Loucy (cell line): ENCODE measurements around the gene ZNF81.

Experiments used
- H2AFZ ChIP-seq: fragments of 200-600 bp; sonication (generic); 2 replicates; pipeline ENCODE4 v1.6.0; 2016; ENCODE audit warnings: antibody characterized with exemption, mild to moderate bottlenecking, low read length, moderate library complexity
- H3F3A ChIP-seq: fragments of 200-600 bp; 2 replicates; pipeline ENCODE4 v1.6.0; 2016; ENCODE audit warnings: antibody characterized with exemption, low read depth, mild to moderate bottlenecking
- H3K27me3 ChIP-seq: fragments of 200-600 bp; sonication (generic); 2 replicates; pipeline ENCODE4 v1.6.1; 2014; ENCODE audit warnings: low read length, mild to moderate bottlenecking; ENCODE audit not compliant: insufficient read depth, poor library complexity, severe bottlenecking
- H3K36me3 ChIP-seq: fragments of 200-600 bp; sonication (generic); 2 replicates; pipeline ENCODE4 v1.6.1; 2016; ENCODE audit warnings: low read length; ENCODE audit not compliant: insufficient read depth
- H3K4me1 ChIP-seq: fragments of 200-600 bp; sonication (generic); 2 replicates; pipeline ENCODE4 v1.5.1; 2014; ENCODE audit warnings: low read length, mild to moderate bottlenecking; ENCODE audit not compliant: insufficient read depth, poor library complexity, severe bottlenecking
- H3K4me2 ChIP-seq: fragments of 200-600 bp; sonication (generic); 2 replicates; pipeline ENCODE4 v1.6.0; 2014; ENCODE audit warnings: antibody characterized with exemption, low read length, low read depth, mild to moderate bottlenecking; ENCODE audit not compliant: poor library complexity, severe bottlenecking
- H3K4me3 ChIP-seq: fragments of 200-600 bp; sonication (generic); 2 replicates; pipeline ENCODE4 v1.5.1; 2014; ENCODE audit warnings: low read length, mild to moderate bottlenecking, mixed read lengths; ENCODE audit not compliant: poor library complexity, severe bottlenecking
- H3K79me2 ChIP-seq: fragments of 200-600 bp; sonication (generic); 2 replicates; pipeline ENCODE4 v1.6.1; 2014; ENCODE audit warnings: low read length; ENCODE audit not compliant: insufficient read depth
- H3K9ac ChIP-seq: fragments of 200-600 bp; sonication (generic); 2 replicates; pipeline ENCODE4 v1.6.0; 2014; ENCODE audit warnings: mild to moderate bottlenecking, low read depth, low read length, moderate library complexity; ENCODE audit not compliant: poor library complexity, severe bottlenecking
- H3K9me2 ChIP-seq: fragments of 200-600 bp; sonication (generic); replicated peaks from 2 replicates; pipeline ENCODE4 v1.6.1; 2016; ENCODE audit warnings: low read depth, low read length, mixed read lengths
- H3K9me3 ChIP-seq: fragments of 200-600 bp; sonication (generic); 2 replicates; pipeline ENCODE4 v1.6.1; 2014; ENCODE audit warnings: mild to moderate bottlenecking, antibody characterized with exemption, low read length, low read depth; ENCODE audit not compliant: insufficient read depth
- H4K20me1 ChIP-seq: fragments of 200-600 bp; sonication (generic); 2 replicates; pipeline ENCODE4 v1.6.0; 2014; ENCODE audit warnings: antibody characterized with exemption, low read length, mild to moderate bottlenecking; ENCODE audit not compliant: insufficient read depth, poor library complexity, severe bottlenecking
- EZH2phosphoT487 ChIP-seq: fragments of 200-600 bp; IDR thresholded peaks from 2 replicates; pipeline ENCODE4 v1.6.1; 2018; ENCODE audit warnings: antibody characterized with exemption, mild to moderate bottlenecking, moderate library complexity, borderline replicate concordance
- TF ChIP-seq, protein P1 (sequence below): fragments of 200-600 bp; sonication (generic); conservative IDR thresholded peaks from 2 replicates; pipeline ENCODE4 v1.5.1; 2014; ENCODE audit warnings: mild to moderate bottlenecking, antibody characterized with exemption, low read length

ZNF81 gene

DNA sequence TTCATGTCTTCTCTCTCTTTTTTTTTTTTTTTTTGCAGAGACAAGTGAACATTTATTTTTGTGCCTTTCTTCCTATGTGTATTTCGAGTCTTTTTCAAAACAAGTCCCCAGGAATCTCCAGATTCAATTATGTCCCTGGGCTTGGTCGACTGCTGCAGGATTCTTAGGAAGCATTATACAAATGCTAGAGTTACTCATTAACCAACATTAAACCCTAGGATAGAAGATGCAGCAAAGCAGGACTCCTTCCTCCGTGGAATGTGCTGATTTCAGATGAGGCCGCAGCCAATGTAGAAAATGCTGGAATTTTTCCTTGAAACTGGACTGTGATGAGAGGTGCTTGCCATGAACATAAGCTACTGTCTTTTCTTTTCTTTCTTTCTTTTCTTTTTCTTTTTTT, 3.4 kb downstream of the ZNF81 start:
- Histone ChIP-seq H3K9me3 (no peaks in the 10 kb centered on the region), H3K9me2 (no peaks in the 10 kb centered on the region), H2AFZ (no peak overlapping the region), H3K27me3 (no peaks in the 10 kb centered on the region), H3K9ac (no peak overlapping the region), H3K4me3 (no peak overlapping the region), H3K4me1 (peaks cover 13% of the 10 kb centered on the region), H4K20me1 (no peaks in the 10 kb centered on the region), H3K4me2 (no peak overlapping the region), H3K79me2 (peaks cover 19% of the 10 kb centered on the region; the same call in 1 of the 2 replicates), H3K36me3 (no peaks in the 10 kb centered on the region), H3F3A (no peaks in the 10 kb centered on the region)
- no peak for TF ChIP-seq EZH2phosphoT487
- TF ChIP-seq, protein P1, sequence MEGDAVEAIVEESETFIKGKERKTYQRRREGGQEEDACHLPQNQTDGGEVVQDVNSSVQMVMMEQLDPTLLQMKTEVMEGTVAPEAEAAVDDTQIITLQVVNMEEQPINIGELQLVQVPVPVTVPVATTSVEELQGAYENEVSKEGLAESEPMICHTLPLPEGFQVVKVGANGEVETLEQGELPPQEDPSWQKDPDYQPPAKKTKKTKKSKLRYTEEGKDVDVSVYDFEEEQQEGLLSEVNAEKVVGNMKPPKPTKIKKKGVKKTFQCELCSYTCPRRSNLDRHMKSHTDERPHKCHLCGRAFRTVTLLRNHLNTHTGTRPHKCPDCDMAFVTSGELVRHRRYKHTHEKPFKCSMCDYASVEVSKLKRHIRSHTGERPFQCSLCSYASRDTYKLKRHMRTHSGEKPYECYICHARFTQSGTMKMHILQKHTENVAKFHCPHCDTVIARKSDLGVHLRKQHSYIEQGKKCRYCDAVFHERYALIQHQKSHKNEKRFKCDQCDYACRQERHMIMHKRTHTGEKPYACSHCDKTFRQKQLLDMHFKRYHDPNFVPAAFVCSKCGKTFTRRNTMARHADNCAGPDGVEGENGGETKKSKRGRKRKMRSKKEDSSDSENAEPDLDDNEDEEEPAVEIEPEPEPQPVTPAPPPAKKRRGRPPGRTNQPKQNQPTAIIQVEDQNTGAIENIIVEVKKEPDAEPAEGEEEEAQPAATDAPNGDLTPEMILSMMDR: no peak

DNA sequence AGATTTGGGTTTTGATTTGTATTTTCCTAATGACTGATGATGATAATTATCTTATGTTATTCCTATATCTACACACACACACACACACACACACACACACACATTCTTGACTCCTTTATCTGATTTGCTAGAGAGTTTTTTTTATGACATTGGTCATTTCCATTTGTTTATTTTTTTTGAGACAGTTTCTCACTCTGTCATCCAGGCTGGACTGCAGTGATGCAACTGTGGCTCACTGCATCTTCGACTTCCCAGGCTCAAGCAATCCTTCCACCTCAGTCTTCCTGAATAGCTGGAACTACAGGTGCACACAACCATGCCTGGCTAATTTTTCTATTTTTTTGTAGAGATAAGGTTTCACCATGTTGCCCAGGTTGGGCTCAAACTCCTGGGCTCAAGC, 6.7 kb downstream of the ZNF81 start:
- H3K4me1 ChIP-seq: peaks cover 3% of the 10 kb centered on the region
- TF ChIP-seq, protein P1: no peak
- TF ChIP-seq EZH2phosphoT487: no peak
- H3K9me2 ChIP-seq: no peaks in the 10 kb centered on the region
- no peak overlapping the region for H3K9ac ChIP-seq
- H3K36me3 ChIP-seq: peaks cover 9% of the 10 kb centered on the region; the same call in 1 of the 2 replicates
- H3K4me3 ChIP-seq: no peak overlapping the region
- H3K27me3 ChIP-seq: no peaks in the 10 kb centered on the region
- no peaks in the 10 kb centered on the region for H3K9me3 ChIP-seq
- 0 out of 2 replicates have a peak, but pooled peaks cover 8% of the 10 kb centered on the region for H3K79me2 ChIP-seq
- no peaks in the 10 kb centered on the region for H3F3A ChIP-seq
- H4K20me1 ChIP-seq: no peaks in the 10 kb centered on the region
- H2AFZ ChIP-seq: no peak overlapping the region
- H3K4me2 ChIP-seq: no peak overlapping the region

DNA sequence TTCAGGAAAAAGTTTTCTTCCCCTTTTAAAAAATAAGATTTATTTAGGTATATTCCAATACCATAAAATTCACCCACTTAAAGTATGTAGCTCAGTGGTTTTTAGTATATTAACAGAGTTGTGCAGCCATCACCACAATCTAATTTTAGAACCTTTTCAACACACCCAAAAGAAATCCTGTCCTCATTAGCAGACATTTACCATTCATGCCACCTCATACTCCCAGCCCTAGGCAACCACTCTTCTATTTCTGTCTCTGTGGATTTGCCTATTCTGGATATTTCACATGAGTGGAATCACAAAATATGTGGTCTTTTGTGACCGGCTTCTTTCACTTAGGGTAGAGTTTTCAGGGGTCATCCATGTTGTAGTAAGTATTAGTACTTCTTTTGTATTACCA, 7.4 kb downstream of the ZNF81 start:
- TF ChIP-seq, protein P1: no peak
- TF ChIP-seq EZH2phosphoT487: no peak
- Histone ChIP-seq H3K79me2 (0 out of 2 replicates have a peak, but pooled peaks cover 3% of the 10 kb centered on the region), H2AFZ (no peak overlapping the region), H3K27me3 (no peaks in the 10 kb centered on the region), H3K9me2 (no peaks in the 10 kb centered on the region), H3K4me3 (no peak overlapping the region), H3K4me1 (peaks cover 3% of the 10 kb centered on the region), H3K36me3 (peaks cover 9% of the 10 kb centered on the region; the same call in 1 of the 2 replicates), H4K20me1 (no peaks in the 10 kb centered on the region), H3K4me2 (no peak overlapping the region), H3F3A (no peaks in the 10 kb centered on the region), H3K9ac (no peak overlapping the region), H3K9me3 (no peaks in the 10 kb centered on the region)
